Stomach (tissue), 9 donors: ENCODE data around the gene NEAT1. TPM values are rescaled to one million over a fixed set of nuclear protein-coding genes. Genes with fewer than 3 reads are reported as not detected.

Experiments
- DNase-seq, 2 donors: peaks; one replicate each; pipeline versions ENCODE4 v3.0.0 to v3.0.0-alpha.2; 2013 to 2019
- H3K27ac ChIP-seq, 5 donors: fragments of 200-600 bp in 4 of 5; sonication (generic) in 4 of 5; one replicate each; pipeline ENCODE4 v1.5.1; 2013 to 2019; ENCODE audit warnings: mild to moderate bottlenecking in 1 of 5, moderate library complexity in 1 of 5
- H3K27me3 ChIP-seq, 3 donors: fragments of 200-600 bp; sonication (generic); one replicate each; pipeline ENCODE4 v1.5.1; 2017 to 2019; ENCODE audit warnings: mixed run types in 1 of 3
- H3K36me3 ChIP-seq, 4 donors: fragments of 200-600 bp; sonication (generic); 1 replicate in 3 of 4; 2 replicates in 1 of 4; pipeline ENCODE4 v1.5.1; 2016 to 2019
- H3K4me1 ChIP-seq, 4 donors: fragments of 200-600 bp; sonication (generic); one replicate each; pipeline ENCODE4 v1.5.1; 2016 to 2019
- H3K4me3 ChIP-seq, 4 donors: fragments of 200-600 bp; sonication (generic) in 3 of 4; one replicate each; pipeline ENCODE4 v1.5.1; 2016 to 2019; ENCODE audit warnings: mild to moderate bottlenecking in 1 of 4
- H3K9me3 ChIP-seq, 4 donors: fragments of 200-600 bp; sonication (generic); one replicate each; pipeline ENCODE4 v1.5.1; 2016 to 2019
- EP300 ChIP-seq: sonication (generic); formaldehyde crosslinking; IDR thresholded peaks from one replicate; pipeline ENCODE4 v1.6.1; 2017; ENCODE audit warnings: antibody characterized with exemption
- POLR2A ChIP-seq, 4 donors: fragments of 450-650 bp; IDR thresholded peaks; one replicate each; pipeline ENCODE4 v1.6.1; 2016; ENCODE audit warnings: antibody characterized with exemption in 4 of 4, control low read depth in 2 of 4, mild to moderate bottlenecking in 1 of 4, moderate library complexity in 1 of 4
- POLR2AphosphoS5 ChIP-seq, 3 donors: sonication (generic); formaldehyde crosslinking; IDR thresholded peaks; one replicate each; pipeline ENCODE4 v1.6.1; 2016; ENCODE audit warnings: antibody characterized with exemption in 3 of 3
- WGBS, 5 donors: extraction: QIAGEN DNeasy Blood & Tissue Kit in 3 of 5; methylation state at CpG; one replicate each; pipeline versions ENCODE4 v1.1.5 to v1.1.7; 2013 to 2018; 5-methylcytosine and 5-hydroxymethylcytosine counted together
- intact Hi-C: fragments of 100-400 bp; cut with DNase I; formaldehyde crosslinking; loops from one replicate; pipeline ENCODE4 v1.15.1; 2023; ENCODE audit warnings: low total_unique reads
- polyA plus RNA-seq, 3 donors: library from polyadenylated mRNA; stranded (reverse); fragments of 200-250 nt; gene quantifications; one replicate each; pipeline ENCODE4 v1.2.3, GENCODE V29; 2013
- total RNA-seq, 5 donors: library from RNA; depleted of rRNA; stranded (reverse); fragments of >200 nt; gene quantifications; one replicate each; pipeline versions ENCODE4 v1.1.0 to v1.2.3, GENCODE V29; 2014 to 2016
- TF ChIP-seq, protein P1 (sequence below), 7 experiments: fragments of 450-650 bp in 4 of 7; fragments of 200-600 bp in 3 of 7; sonication (generic) in 3 of 7; IDR thresholded peaks; one replicate each; pipeline ENCODE4 v1.5.1; 2016 to 2019; ENCODE audit warnings: antibody characterized with exemption in 7 of 7, control low read depth in 2 of 7, mild to moderate bottlenecking in 1 of 7
- donor health status: healthy with polysubstance abuse.
- donor health status: Bipolar disorder and iron deficiency.
- donor health status: healthy.

NEAT1 gene
- total and polyA plus RNA-seq, 8 donors: 131 to 2,124 (median 707) TPM

DNA sequence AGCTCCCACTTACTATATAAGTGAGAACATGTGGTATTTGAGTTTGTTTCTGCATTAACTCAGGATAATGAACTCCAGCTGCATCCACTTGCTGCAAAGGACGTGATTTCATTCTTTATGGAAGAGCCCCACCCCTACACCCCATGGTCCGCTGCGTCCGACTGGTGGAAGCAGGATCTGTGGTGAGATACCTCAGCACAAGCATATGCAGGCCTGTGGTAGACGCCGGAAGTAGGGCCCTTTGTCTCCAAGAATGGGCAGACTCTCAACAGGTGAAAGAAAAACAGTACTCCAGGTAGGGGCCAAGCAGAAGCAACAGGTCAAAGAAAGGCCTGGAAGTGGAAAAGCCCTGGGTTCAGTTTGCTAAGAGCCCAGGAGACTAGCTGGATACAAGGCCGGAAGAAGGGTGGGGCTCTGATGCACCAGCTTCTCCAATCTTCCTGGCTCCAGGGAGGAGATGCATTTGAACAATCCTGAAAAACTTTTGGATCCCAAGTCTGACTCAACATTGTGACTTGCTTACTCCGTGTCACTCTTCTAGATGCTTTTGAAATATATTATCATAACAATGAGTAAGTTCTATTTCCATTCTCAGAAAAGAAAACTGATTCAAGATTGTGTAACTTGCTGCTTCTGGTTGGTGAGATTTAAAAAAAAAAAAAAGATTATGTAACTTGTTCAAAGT lies 30.4 kb downstream of the NEAT1 start:
- H3K36me3 ChIP-seq: no peaks in the 10 kb centered on the region
- no peaks in the 10 kb centered on the region for H3K27me3 ChIP-seq
- no peaks in the 10 kb centered on the region for H3K9me3 ChIP-seq
- H3K4me1 ChIP-seq: peaks cover 6 to 30% (median 14%) of the 10 kb centered on the region in 4 donors
- H3K4me3 ChIP-seq: no peak overlapping the region
- peak overlapping the region in 4 of 5 donors; percentile 80 to 91 (median 84) for H3K27ac ChIP-seq
- WGBS, 5 donors: 61 to 75% (median 70%) methylated on average over 8 of the region's 8 CpGs
- peak in 1 of 2 donors; percentile 70 for DNase-seq
- TF ChIP-seq POLR2A (IDR thresholded peaks at IDR 0.05) (no peak), POLR2AphosphoS5 (IDR thresholded peaks at IDR 0.05) (peak in 1 of 3 donors; percentile 40)
- TF ChIP-seq, protein P1, sequence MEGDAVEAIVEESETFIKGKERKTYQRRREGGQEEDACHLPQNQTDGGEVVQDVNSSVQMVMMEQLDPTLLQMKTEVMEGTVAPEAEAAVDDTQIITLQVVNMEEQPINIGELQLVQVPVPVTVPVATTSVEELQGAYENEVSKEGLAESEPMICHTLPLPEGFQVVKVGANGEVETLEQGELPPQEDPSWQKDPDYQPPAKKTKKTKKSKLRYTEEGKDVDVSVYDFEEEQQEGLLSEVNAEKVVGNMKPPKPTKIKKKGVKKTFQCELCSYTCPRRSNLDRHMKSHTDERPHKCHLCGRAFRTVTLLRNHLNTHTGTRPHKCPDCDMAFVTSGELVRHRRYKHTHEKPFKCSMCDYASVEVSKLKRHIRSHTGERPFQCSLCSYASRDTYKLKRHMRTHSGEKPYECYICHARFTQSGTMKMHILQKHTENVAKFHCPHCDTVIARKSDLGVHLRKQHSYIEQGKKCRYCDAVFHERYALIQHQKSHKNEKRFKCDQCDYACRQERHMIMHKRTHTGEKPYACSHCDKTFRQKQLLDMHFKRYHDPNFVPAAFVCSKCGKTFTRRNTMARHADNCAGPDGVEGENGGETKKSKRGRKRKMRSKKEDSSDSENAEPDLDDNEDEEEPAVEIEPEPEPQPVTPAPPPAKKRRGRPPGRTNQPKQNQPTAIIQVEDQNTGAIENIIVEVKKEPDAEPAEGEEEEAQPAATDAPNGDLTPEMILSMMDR (IDR thresholded peaks at IDR 0.05): no peak
- intact Hi-C loops: no loop called here

DNA sequence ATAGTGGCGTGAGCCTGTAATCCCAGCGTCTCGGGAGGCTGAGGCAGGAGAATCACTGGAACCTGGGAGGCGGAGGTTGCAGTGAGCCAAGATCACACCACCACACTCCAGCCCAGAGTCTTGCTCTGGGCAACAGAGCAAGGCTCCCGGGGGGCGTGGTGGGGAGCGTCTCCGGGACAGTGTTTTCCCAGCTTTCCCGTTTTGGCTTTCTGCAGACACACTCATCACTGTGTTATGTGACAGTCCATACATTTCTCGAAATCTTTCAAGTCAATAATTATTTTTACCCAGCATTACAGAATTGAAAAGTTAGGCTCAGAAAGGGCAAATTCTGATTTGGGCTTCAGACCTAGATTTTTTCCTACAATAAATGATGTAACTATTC lies 31.7 kb downstream of the NEAT1 start:
- DNase-seq: no peak
- intact Hi-C loops: no loop called here
- no peaks in the 10 kb centered on the region for H3K9me3 ChIP-seq
- TF ChIP-seq, protein P1 (IDR thresholded peaks at IDR 0.05): no peak
- peak overlapping the region in 4 of 5 donors; percentile 80 to 91 (median 84) for H3K27ac ChIP-seq
- no peaks in the 10 kb centered on the region for H3K36me3 ChIP-seq
- peaks cover 6 to 30% (median 14%) of the 10 kb centered on the region in 4 donors for H3K4me1 ChIP-seq
- WGBS, 5 donors: 62 to 79% (median 67%) methylated on average over 10 of the region's 10 CpGs
- no peaks in the 10 kb centered on the region for H3K27me3 ChIP-seq
- peak overlapping the region; percentile 40 to 52 (median 44) for H3K4me3 ChIP-seq

- Histone ChIP-seq H3K27ac (peak overlapping the region; percentile 80 to 91 (median 85)), H3K27me3 (no peaks in the 10 kb centered on the region), H3K4me1 (peaks cover 6 to 30% (median 14%) of the 10 kb centered on the region in 4 donors), H3K36me3 (no peaks in the 10 kb centered on the region), H3K4me3 (peak overlapping the region; percentile 40 to 52 (median 44)), H3K9me3 (no peaks in the 10 kb centered on the region)
- intact Hi-C loops: no loop called here
- TF ChIP-seq, protein P1 (IDR thresholded peaks at IDR 0.05): no peak
- TF ChIP-seq POLR2AphosphoS5 (IDR thresholded peaks at IDR 0.05): peak; percentile 71 to 83 (median 80)
- peak; percentile 92 to 96 for DNase-seq
- WGBS, 5 donors: 3 to 7% (median 6%) methylated on average over 23 to 47 of the region's 47 CpGs
Observed at GRCh38 chr11:65454696-65455456, 32.3 kb downstream of the NEAT1 start.

GRCh38 chr11:65456418-65456817 lies 33.8 kb downstream of the NEAT1 start:
- 90 to 94% (median 92%) methylated on average over 3 of the region's 3 CpGs for WGBS, 5 donors
- H3K9me3 ChIP-seq: no peaks in the 10 kb centered on the region
- no peaks in the 10 kb centered on the region for H3K36me3 ChIP-seq
- H3K4me3 ChIP-seq: no peak overlapping the region
- no peak overlapping the region for H3K27ac ChIP-seq
- intact Hi-C loops: no loop called here
- TF ChIP-seq POLR2A (IDR thresholded peaks at IDR 0.05) (no peak), POLR2AphosphoS5 (IDR thresholded peaks at IDR 0.05) (no peak), EP300 (no peak)
- TF ChIP-seq, protein P1 (IDR thresholded peaks at IDR 0.05): no peak
- DNase-seq: no peak
- H3K27me3 ChIP-seq: no peaks in the 10 kb centered on the region
- H3K4me1 ChIP-seq: peaks cover 6 to 30% (median 14%) of the 10 kb centered on the region in 4 donors
